ENCODE measurements around the gene LOXL1.

DNA sequence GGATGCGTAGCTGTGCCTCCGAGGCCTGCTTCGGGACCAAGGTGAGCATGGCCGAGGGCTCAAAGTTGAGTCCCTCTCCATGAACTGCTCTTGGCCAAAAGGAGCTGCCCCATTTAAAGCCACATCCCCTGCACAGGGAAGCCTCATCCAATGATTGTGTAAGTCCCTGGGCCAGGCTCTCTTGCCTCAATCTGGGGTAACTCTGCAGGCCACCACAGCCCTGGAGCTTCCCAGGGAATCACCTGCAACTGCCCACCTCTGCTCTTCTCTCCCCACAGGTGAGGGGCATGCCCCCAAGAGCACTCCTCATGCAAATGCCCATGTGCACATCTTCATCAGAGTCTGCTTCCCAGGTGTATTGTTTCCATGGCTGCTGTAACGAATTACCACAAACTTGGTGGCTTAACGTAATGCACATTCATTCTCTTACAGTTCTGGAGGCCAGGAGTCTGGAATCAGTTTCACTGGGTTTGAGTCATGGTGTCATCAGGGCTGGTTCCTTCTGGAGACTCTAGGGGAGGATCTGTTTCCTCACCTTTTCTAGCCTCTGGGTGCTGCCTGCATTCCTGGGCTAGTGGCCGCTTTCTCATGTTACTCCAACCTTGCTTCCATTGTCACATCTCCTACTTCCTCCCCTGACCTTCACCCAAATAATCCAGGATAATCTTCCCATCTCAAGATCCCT is 25.0 kb upstream of the LOXL1 start:
- TF ChIP-seq, protein P1, sequence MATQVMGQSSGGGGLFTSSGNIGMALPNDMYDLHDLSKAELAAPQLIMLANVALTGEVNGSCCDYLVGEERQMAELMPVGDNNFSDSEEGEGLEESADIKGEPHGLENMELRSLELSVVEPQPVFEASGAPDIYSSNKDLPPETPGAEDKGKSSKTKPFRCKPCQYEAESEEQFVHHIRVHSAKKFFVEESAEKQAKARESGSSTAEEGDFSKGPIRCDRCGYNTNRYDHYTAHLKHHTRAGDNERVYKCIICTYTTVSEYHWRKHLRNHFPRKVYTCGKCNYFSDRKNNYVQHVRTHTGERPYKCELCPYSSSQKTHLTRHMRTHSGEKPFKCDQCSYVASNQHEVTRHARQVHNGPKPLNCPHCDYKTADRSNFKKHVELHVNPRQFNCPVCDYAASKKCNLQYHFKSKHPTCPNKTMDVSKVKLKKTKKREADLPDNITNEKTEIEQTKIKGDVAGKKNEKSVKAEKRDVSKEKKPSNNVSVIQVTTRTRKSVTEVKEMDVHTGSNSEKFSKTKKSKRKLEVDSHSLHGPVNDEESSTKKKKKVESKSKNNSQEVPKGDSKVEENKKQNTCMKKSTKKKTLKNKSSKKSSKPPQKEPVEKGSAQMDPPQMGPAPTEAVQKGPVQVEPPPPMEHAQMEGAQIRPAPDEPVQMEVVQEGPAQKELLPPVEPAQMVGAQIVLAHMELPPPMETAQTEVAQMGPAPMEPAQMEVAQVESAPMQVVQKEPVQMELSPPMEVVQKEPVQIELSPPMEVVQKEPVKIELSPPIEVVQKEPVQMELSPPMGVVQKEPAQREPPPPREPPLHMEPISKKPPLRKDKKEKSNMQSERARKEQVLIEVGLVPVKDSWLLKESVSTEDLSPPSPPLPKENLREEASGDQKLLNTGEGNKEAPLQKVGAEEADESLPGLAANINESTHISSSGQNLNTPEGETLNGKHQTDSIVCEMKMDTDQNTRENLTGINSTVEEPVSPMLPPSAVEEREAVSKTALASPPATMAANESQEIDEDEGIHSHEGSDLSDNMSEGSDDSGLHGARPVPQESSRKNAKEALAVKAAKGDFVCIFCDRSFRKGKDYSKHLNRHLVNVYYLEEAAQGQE (IDR thresholded peaks at IDR 0.05; ENCODE audit: low read depth), result no peak
- TF ChIP-seq EP300 (IDR thresholded peaks at IDR 0.05; ENCODE audit: borderline replicate concordance) (no peak), TAF1 (IDR thresholded peaks at IDR 0.05; ENCODE audit: low read depth) (no peak), TEAD4 (IDR thresholded peaks at IDR 0.05) (no peak), YY1 (IDR thresholded peaks at IDR 0.05; ENCODE audit: low read depth) (no peak), RAD21 (IDR thresholded peaks at IDR 0.05; ENCODE audit: low read depth) (no peak), CREB1 (IDR thresholded peaks at IDR 0.05; ENCODE audit: low read depth) (no peak)
- TF ChIP-seq, protein P2, sequence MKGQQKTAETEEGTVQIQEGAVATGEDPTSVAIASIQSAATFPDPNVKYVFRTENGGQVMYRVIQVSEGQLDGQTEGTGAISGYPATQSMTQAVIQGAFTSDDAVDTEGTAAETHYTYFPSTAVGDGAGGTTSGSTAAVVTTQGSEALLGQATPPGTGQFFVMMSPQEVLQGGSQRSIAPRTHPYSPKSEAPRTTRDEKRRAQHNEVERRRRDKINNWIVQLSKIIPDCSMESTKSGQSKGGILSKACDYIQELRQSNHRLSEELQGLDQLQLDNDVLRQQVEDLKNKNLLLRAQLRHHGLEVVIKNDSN (IDR thresholded peaks at IDR 0.05), result no peak
- TF ChIP-seq, protein P3, sequence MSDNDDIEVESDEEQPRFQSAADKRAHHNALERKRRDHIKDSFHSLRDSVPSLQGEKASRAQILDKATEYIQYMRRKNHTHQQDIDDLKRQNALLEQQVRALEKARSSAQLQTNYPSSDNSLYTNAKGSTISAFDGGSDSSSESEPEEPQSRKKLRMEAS (IDR thresholded peaks at IDR 0.05), result no peak
